NCI-H2107 (cell line): ENCODE measurements around the gene NCAPG2.

Experiments
- DNase-seq: peaks from one replicate; lab custom pipeline; 2025; lab: John Stamatoyannopoulos, UW

The NCAPG2 gene

GRCh38 chr7:158595068-158595467 lies 109.5 kb downstream of the NCAPG2 start:
- no peak for DNase-seq

GRCh38 chr7:158592541-158592940 lies 112.1 kb downstream of the NCAPG2 start:
- no peak for DNase-seq

GRCh38 chr7:158591944-158592343 lies 112.7 kb downstream of the NCAPG2 start:
- DNase-seq = no peak

GRCh38 chr7:158590181-158590530 lies 114.4 kb downstream of the NCAPG2 start:
- no peak for DNase-seq

GRCh38 chr7:158589653-158590052 lies 115.0 kb downstream of the NCAPG2 start:
- no peak for DNase-seq

- no peak for DNase-seq
Measured at GRCh38 chr7:158588878-158589442, 115.6 kb downstream of the NCAPG2 start.

- no peak for DNase-seq
Measured at GRCh38 chr7:158588085-158588877, 116.3 kb downstream of the NCAPG2 start.

GRCh38 chr7:158587162-158588084 lies 117.2 kb downstream of the NCAPG2 start, which contains the start of gene PTPRN2:
Gene PTPRN2, minus strand, starts transcription at chr7:158587823.
- DNase-seq = peak; percentile 72

GRCh38 chr7:158586499-158587161 lies 118.0 kb downstream of the NCAPG2 start:
- DNase-seq = no peak

GRCh38 chr7:158585721-158586498 lies 118.7 kb downstream of the NCAPG2 start:
- DNase-seq = no peak

GRCh38 chr7:158584407-158584806 lies 120.2 kb downstream of the NCAPG2 start:
- DNase-seq = no peak

- no peak for DNase-seq
Measured at GRCh38 chr7:158583810-158584209, 120.8 kb downstream of the NCAPG2 start.

- no peak for DNase-seq
Measured at GRCh38 chr7:158583143-158583542, 121.5 kb downstream of the NCAPG2 start.

- DNase-seq = no peak
Measured at GRCh38 chr7:158582089-158582456, 122.5 kb downstream of the NCAPG2 start.

- no peak for DNase-seq
Measured at GRCh38 chr7:158581440-158582088, 123.0 kb downstream of the NCAPG2 start.
